Lower lobe of right lung (tissue), 2 donors: ENCODE measurements around the gene FAM110C. TPM values are rescaled to one million over a fixed set of nuclear protein-coding genes. Genes with fewer than 3 reads are reported as not detected.
"Not testable (repeated sequence)": the region's sequence is repeated elsewhere in the genome, so short reads cannot be mapped to it uniquely, and the experiment has no call there.

Source experiments
- ATAC-seq, 2 donors: fragments of 200-7000 bp; cut with Tn5 transposase; one replicate each; pipeline ENCODE4 v1.9.1; 2020 to 2022; ENCODE audit warnings: mild to moderate bottlenecking in 2 of 2, moderate library complexity in 2 of 2
- DNase-seq: peaks from one replicate; pipeline ENCODE4 v3.0.0-alpha.2; 2020
- H3K27ac ChIP-seq: fragments of 200-600 bp; one replicate; pipeline ENCODE4 v1.8.0; 2022
- H3K27me3 ChIP-seq: fragments of 200-600 bp; one replicate; pipeline ENCODE4 v1.8.0; 2022; ENCODE audit warnings: low read depth
- H3K36me3 ChIP-seq: fragments of 200-600 bp; one replicate; pipeline ENCODE4 v1.8.0; 2022; ENCODE audit warnings: mild to moderate bottlenecking
- H3K4me1 ChIP-seq: fragments of 200-600 bp; one replicate; pipeline ENCODE4 v1.8.0; 2022
- H3K4me3 ChIP-seq: fragments of 200-600 bp; one replicate; pipeline ENCODE4 v1.8.0; 2022; ENCODE audit warnings: mild to moderate bottlenecking
- H3K9me3 ChIP-seq: fragments of 200-600 bp; one replicate; pipeline ENCODE4 v1.8.0; 2022
- intact Hi-C: fragments of 100-400 bp; cut with DNase I; formaldehyde crosslinking; loops from one replicate; pipeline ENCODE4 v1.11.0; 2022
- total RNA-seq: library from RNA; stranded (reverse); fragmentation: NEBNext Ultra II Directional; extraction: Animal tissue kit (Norgen Biotek cat#: 25700); gene quantifications from one replicate; pipeline ENCODE4 v1.2.1, GENCODE V29; 2021
- TF ChIP-seq, protein P1 (sequence below): fragments of 200-600 bp; IDR thresholded peaks from one replicate; pipeline ENCODE4 v1.8.0; 2022; ENCODE audit warnings: antibody characterized with exemption, mild to moderate bottlenecking
- donor health status: DM: no; HTN: yes; CAD: no; lungs with severe emphysema.

Gene FAM110C
- total RNA-seq, 1 donor from 2014 or later, result 3.6 TPM

- H3K36me3 ChIP-seq, result no peaks in the 10 kb centered on the region
- H3K9me3 ChIP-seq, result no peaks in the 10 kb centered on the region
- TF ChIP-seq, protein P1, sequence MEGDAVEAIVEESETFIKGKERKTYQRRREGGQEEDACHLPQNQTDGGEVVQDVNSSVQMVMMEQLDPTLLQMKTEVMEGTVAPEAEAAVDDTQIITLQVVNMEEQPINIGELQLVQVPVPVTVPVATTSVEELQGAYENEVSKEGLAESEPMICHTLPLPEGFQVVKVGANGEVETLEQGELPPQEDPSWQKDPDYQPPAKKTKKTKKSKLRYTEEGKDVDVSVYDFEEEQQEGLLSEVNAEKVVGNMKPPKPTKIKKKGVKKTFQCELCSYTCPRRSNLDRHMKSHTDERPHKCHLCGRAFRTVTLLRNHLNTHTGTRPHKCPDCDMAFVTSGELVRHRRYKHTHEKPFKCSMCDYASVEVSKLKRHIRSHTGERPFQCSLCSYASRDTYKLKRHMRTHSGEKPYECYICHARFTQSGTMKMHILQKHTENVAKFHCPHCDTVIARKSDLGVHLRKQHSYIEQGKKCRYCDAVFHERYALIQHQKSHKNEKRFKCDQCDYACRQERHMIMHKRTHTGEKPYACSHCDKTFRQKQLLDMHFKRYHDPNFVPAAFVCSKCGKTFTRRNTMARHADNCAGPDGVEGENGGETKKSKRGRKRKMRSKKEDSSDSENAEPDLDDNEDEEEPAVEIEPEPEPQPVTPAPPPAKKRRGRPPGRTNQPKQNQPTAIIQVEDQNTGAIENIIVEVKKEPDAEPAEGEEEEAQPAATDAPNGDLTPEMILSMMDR, result no peak
- intact Hi-C loops, result no loop called here
- no peaks in the 10 kb centered on the region for H3K27me3 ChIP-seq
- no peak overlapping the region for H3K27ac ChIP-seq
- peaks cover 14% of the 10 kb centered on the region for H3K4me1 ChIP-seq
- DNase-seq (no peak), ATAC-seq (peak; percentile 33 to 71)
- no peak overlapping the region for H3K4me3 ChIP-seq
Observed at GRCh38 chr2:29253-29652, 17.1 kb downstream of the FAM110C start.

- ATAC-seq (no peak), DNase-seq (no peak)
- Histone ChIP-seq H3K27me3 (no peaks in the 10 kb centered on the region), H3K36me3 (no peaks in the 10 kb centered on the region), H3K4me1 (peaks cover 6% of the 10 kb centered on the region), H3K9me3 (no peaks in the 10 kb centered on the region), H3K4me3 (no peak overlapping the region), H3K27ac (no peak overlapping the region)
- intact Hi-C loops, result no loop called here
- TF ChIP-seq, protein P1, result no peak
Observed at GRCh38 chr2:28406-28975, 17.8 kb downstream of the FAM110C start.

- Histone ChIP-seq H3K27me3 (no peaks in the 10 kb centered on the region), H3K4me3 (no peak overlapping the region), H3K4me1 (peaks cover 5% of the 10 kb centered on the region), H3K9me3 (no peaks in the 10 kb centered on the region), H3K36me3 (no peaks in the 10 kb centered on the region), H3K27ac (no peak overlapping the region)
- ATAC-seq (peak in 1 of 2 donors; percentile 62), DNase-seq (no peak)
- intact Hi-C loops, result no loop called here
- TF ChIP-seq, protein P1, result no peak
Observed at GRCh38 chr2:26891-27290, 19.4 kb downstream of the FAM110C start.

GRCh38 chr2:25543-25942 lies 20.8 kb downstream of the FAM110C start:
- DNase-seq, result no peak

DNA sequence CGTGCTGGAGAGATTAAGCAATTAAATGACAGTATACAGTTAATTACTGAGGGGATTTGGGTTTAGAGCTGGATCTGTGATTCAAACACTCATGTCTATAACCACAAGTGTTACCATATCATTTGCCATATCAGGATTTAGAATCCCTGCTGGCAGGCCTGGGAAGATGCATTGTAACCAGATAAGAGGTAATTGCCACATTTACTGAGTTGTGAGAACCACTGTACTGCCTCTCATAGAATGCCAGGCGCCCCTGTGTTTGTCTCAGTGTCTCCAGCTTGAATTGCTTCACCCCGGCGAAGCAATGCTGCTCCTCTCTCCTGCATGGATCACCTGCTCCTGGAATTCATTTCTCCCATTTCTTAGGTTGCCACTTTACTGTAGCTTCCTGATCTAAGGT lies 21.7 kb downstream of the FAM110C start:
- H3K27ac ChIP-seq, DNase-seq, H3K4me3 ChIP-seq, ATAC-seq, H3K9me3 ChIP-seq, intact Hi-C loops, H3K4me1 ChIP-seq, H3K36me3 ChIP-seq, H3K27me3 ChIP-seq: not testable (repeated sequence)

More at GRCh38 chr2:25543-25942, 20.8 kb downstream of the FAM110C start:
- ATAC-seq, result no peak
- Histone ChIP-seq H3K4me1 (peaks cover 5% of the 10 kb centered on the region), H3K4me3 (no peak overlapping the region), H3K36me3 (no peaks in the 10 kb centered on the region), H3K27ac (no peak overlapping the region), H3K27me3 (no peaks in the 10 kb centered on the region), H3K9me3 (no peaks in the 10 kb centered on the region)
- intact Hi-C loops, result no loop called here
- TF ChIP-seq, protein P1, result no peak

DNA sequence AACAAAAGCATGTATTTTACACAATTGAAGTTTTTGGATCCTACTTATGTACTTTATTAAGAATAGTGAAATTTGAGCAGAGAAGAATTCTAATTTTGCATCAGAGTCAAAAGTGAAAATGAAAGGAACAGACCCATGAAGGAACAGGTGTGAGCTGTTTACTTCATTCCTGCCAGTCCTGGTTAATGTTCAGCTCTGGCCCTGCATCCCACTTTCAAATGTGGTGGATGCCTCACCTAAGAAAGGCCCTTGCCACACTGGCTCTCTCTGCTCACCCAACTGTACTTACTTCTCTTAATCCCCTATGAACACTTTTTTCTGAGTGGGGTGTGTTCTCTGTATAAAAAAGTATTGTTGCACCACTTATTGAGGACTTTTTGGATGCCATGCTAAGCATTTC lies 22.2 kb downstream of the FAM110C start:
- TF ChIP-seq, protein P1, result no peak
- no peak overlapping the region for H3K4me3 ChIP-seq
- no peak overlapping the region for H3K27ac ChIP-seq
- no peaks in the 10 kb centered on the region for H3K27me3 ChIP-seq
- H3K9me3 ChIP-seq, result no peaks in the 10 kb centered on the region
- intact Hi-C loops, result no loop called here
- DNase-seq, result no peak
- no peak for ATAC-seq
- peaks cover 5% of the 10 kb centered on the region for H3K4me1 ChIP-seq
- no peaks in the 10 kb centered on the region for H3K36me3 ChIP-seq
